Activated naive CD8-positive, alpha-beta T cell treated with anti-CD3 and anti-CD28 coated beads, Interleukin-2, amount 10 ng/mL, durations not matched to agents 7 days and 5 days (primary cell): ENCODE data around the gene RALY. TPM values are rescaled to one million over a fixed set of nuclear protein-coding genes. Genes with fewer than 3 reads are reported as not detected.

Experiments used
- ATAC-seq: fragments of 150-1000 bp; cut with Tn5 transposase; one replicate; pipeline ENCODE4 v1.10.0; 2021; ENCODE audit warnings: low read depth, moderate library complexity
- POLR2A ChIA-PET: fragments of 350-600 bp; sonication (Branson Sonifier 250); formaldehyde crosslinking; loops from one replicate; lab custom pipeline; 2021; ENCODE audit warnings: antibody characterized with exemption; lab: Charles Lee
- DNase-seq: peaks from one replicate; pipeline ENCODE4 v3.0.0; 2021
- H3K27ac Mint-ChIP-seq: one replicate; pipeline ENCODE4 v1.8.0; 2022; ENCODE audit warnings: mild to moderate bottlenecking, mixed read lengths
- H3K27me3 Mint-ChIP-seq: one replicate; pipeline ENCODE4 v1.8.0; 2022; ENCODE audit warnings: mild to moderate bottlenecking, moderate library complexity, mixed read lengths
- H3K36me3 Mint-ChIP-seq: one replicate; pipeline ENCODE4 v1.8.0; 2021; ENCODE audit warnings: mild to moderate bottlenecking, mixed read lengths
- H3K4me1 Mint-ChIP-seq: one replicate; pipeline ENCODE4 v1.8.0; 2021; ENCODE audit warnings: mixed read lengths
- H3K4me3 Mint-ChIP-seq: one replicate; pipeline ENCODE4 v1.8.0; 2022; ENCODE audit warnings: mild to moderate bottlenecking, moderate library complexity, mixed read lengths
- H3K9me3 Mint-ChIP-seq: one replicate; pipeline ENCODE4 v1.8.0; 2021; ENCODE audit warnings: mixed read lengths
- total RNA-seq, 2 experiments: library from RNA; stranded (reverse); gene quantifications; one replicate each; pipeline ENCODE4 v1.2.3, GENCODE V29; 2021

The RALY gene
- total RNA-seq = 100 to 1,000 TPM; 188 to 190 TPM

- DNase-seq (peak; percentile 95), ATAC-seq (peak; percentile 69)
- Mint-ChIP-seq H3K4me3 (peak within 1 kb of the TSS; percentile 99), H3K4me1 (peaks cover 44% of the 10 kb centered on the region), H3K27ac (peak within 1 kb of the TSS; percentile 99), H3K27me3 (no peaks in the 10 kb centered on the region), H3K36me3 (peaks cover 43% of the 10 kb centered on the region), H3K9me3 (no peaks in the 10 kb centered on the region)
- POLR2A ChIA-PET = interaction anchor here (0.5 to 3.0 kb wide), 21 partner anchors 14 to 1622 kb away, joined by 3 to 48 read pairs (median 4); partner anchors contain the start of genes CHMP4B, DYNLRB1, EIF2S2 and SPAG4
These were observed at the start of gene RALY for GRCh38 chr20:33993576-33994221. RALY (plus strand) TSS chr20:33993911; CDS start chr20:34072075, 78,164 bp downstream.

DNA sequence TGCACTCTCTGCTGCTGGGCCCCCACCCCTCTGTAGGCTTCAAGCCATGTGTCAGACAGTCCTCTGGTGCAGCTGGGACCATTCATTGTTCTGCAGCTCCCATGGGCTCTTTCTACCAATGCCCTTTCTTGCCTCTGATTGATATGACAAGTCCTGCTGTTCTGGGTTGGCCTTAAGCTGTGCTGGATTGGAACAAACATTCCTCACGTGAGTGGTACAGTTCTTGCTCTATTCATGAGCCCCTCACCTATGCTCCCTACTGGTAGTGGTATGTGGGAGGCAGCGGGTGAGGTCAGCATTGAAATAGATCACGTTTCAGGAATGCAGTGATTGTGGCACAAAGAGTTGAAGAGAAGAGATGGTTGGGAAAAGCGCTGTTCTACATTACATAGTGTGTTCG lies 48.8 kb upstream of the RALY start:
- no peak for ATAC-seq
- no peak for DNase-seq
- no peak overlapping the region for H3K27ac Mint-ChIP-seq
- no peaks in the 10 kb centered on the region for H3K4me1 Mint-ChIP-seq
- no peak overlapping the region for H3K4me3 Mint-ChIP-seq
- H3K36me3 Mint-ChIP-seq = peaks cover 1% of the 10 kb centered on the region
- H3K27me3 Mint-ChIP-seq = no peaks in the 10 kb centered on the region
- peaks cover 12% of the 10 kb centered on the region for H3K9me3 Mint-ChIP-seq
- POLR2A ChIA-PET = no interaction called here

GRCh38 chr20:33945391-33946081 lies 48.2 kb upstream of the RALY start:
- no peak for ATAC-seq
- H3K27ac Mint-ChIP-seq = no peak overlapping the region

DNA sequence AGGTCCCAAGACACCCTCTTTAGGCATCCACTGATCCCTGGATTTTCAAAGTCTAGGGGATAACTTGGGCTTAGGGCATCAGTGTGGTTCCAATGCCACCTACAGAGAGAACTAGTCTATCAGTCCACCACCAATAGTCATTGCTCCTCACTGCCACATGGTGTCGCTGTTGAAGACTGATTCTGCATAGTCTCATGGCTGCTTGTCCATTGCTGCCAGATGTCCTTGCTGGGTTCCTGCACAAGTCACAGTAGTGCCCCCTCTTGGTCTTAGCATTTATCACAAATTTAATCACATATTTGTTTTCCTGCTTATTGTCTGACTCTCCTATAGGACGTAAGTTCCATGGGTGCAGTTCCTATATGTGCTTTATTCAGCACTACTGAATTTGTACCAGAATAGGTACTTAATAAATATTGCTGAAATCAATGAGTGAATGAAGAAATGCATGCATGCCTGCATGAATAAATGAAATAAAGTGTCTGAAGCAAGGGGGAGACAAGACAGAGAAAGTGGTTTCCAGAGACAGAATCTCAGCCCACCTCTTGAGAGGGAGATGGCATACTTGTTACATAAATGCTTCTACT lies 45.9 kb upstream of the RALY start:
- H3K4me3 Mint-ChIP-seq = no peak overlapping the region
- no peak overlapping the region for H3K27ac Mint-ChIP-seq
- H3K36me3 Mint-ChIP-seq = peaks cover 3% of the 10 kb centered on the region
- H3K27me3 Mint-ChIP-seq = peaks cover 5% of the 10 kb centered on the region
- peak; percentile 63 for ATAC-seq
- POLR2A ChIA-PET = no interaction called here
- H3K9me3 Mint-ChIP-seq = peaks cover 12% of the 10 kb centered on the region
- no peak for DNase-seq
- no peaks in the 10 kb centered on the region for H3K4me1 Mint-ChIP-seq

More at GRCh38 chr20:33945391-33946081, 48.2 kb upstream of the RALY start:
- DNase-seq = no peak
- Mint-ChIP-seq H3K4me3 (no peak overlapping the region), H3K4me1 (no peaks in the 10 kb centered on the region), H3K36me3 (peaks cover 1% of the 10 kb centered on the region), H3K9me3 (peaks cover 12% of the 10 kb centered on the region), H3K27me3 (peaks cover under 1% of the 10 kb centered on the region)
- POLR2A ChIA-PET = no interaction called here

DNA sequence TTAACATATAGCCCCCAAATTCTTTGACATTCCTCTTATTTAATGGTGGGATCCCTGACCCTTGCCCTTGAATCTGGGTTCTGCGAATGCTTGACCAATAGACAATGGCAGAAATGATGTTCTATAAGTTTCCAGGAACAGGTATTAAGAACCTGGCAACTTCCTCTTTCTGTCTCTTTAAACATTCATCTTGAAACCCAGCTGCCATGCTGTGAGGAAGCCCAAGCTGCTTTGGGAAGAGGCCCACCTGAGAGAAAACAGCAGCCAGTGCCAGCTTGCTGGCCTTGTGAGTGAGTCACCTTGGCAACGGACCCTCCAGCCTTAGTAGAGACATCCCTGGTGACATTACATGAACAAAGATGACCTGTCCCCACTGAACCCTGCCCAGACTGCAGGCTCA lies 45.2 kb upstream of the RALY start:
- Mint-ChIP-seq H3K4me1 (no peaks in the 10 kb centered on the region), H3K9me3 (peaks cover 12% of the 10 kb centered on the region), H3K36me3 (peaks cover 3% of the 10 kb centered on the region), H3K4me3 (no peak overlapping the region), H3K27me3 (peaks cover 9% of the 10 kb centered on the region), H3K27ac (no peak overlapping the region)
- POLR2A ChIA-PET = no interaction called here
- ATAC-seq (no peak), DNase-seq (no peak)

DNA sequence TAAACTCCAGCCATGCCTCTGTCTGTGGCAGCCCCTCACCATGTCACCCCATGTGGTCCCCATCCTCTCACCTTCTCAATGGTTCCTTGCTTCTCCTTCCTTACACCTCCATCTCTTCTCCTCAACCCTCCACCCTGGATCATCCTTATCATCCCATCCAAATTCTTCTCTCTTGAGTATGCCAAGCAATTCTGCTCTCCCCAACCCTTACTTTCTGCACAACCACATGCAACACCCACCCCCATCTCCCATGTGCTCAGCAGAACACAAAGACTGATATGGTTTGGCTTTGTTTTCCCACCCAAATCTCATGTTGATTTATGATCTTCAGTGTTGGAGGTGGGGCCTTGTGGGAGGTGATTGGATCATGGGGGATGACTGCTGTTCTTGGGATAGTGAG lies 42.5 kb upstream of the RALY start:
- H3K4me3 Mint-ChIP-seq = no peak overlapping the region
- POLR2A ChIA-PET = interaction anchor here (0.6 kb wide), 1 partner anchor 106 kb away, joined by 3 read pairs; no protein-coding TSS in a partner anchor
- H3K27ac Mint-ChIP-seq = no peak overlapping the region

GRCh38 chr20:33954504-33954903 lies 39.2 kb upstream of the RALY start:
- H3K27me3 Mint-ChIP-seq = peaks cover 14% of the 10 kb centered on the region

More for the DNA sequence above, 42.5 kb upstream of the RALY start:
- Mint-ChIP-seq H3K27me3 (peaks cover 11% of the 10 kb centered on the region), H3K36me3 (peaks cover 3% of the 10 kb centered on the region), H3K9me3 (peaks cover 12% of the 10 kb centered on the region), H3K4me1 (no peaks in the 10 kb centered on the region)
- ATAC-seq (no peak), DNase-seq (no peak)

GRCh38 chr20:33963751-33964150 lies 30.0 kb upstream of the RALY start:
- POLR2A ChIA-PET = no interaction called here
- Mint-ChIP-seq H3K4me1 (no peaks in the 10 kb centered on the region), H3K27me3 (no peaks in the 10 kb centered on the region), H3K4me3 (no peak overlapping the region), H3K27ac (no peak overlapping the region), H3K9me3 (no peaks in the 10 kb centered on the region), H3K36me3 (no peaks in the 10 kb centered on the region)
- ATAC-seq = no peak
- DNase-seq = no peak

More at GRCh38 chr20:33954504-33954903, 39.2 kb upstream of the RALY start:
- no peaks in the 10 kb centered on the region for H3K4me1 Mint-ChIP-seq
- H3K36me3 Mint-ChIP-seq = peaks cover 2% of the 10 kb centered on the region
- no peak overlapping the region for H3K27ac Mint-ChIP-seq
- DNase-seq (no peak), ATAC-seq (no peak)
- peaks cover under 1% of the 10 kb centered on the region for H3K9me3 Mint-ChIP-seq
- no peak overlapping the region for H3K4me3 Mint-ChIP-seq
- POLR2A ChIA-PET = no interaction called here

DNA sequence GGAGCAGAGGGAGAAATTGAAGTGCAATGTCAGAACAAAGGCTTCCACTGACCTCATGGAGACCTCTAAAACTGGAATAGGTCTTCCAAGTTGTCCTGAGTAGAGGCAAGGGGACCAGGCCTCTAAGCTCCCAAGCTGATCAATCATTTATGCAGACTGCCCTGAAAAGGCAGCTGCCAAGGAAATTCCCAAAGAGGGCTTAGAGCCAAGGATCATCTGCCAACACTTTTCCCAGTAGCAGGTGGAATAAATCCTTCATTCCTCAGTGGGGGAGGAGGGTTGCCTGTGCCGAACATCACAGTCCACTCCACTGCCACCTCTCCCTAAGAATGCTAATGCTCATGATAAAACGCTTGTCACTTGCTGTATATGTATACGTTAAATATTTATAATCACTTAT lies 29.3 kb upstream of the RALY start:
- H3K27me3 Mint-ChIP-seq = no peaks in the 10 kb centered on the region
- no peak overlapping the region for H3K27ac Mint-ChIP-seq
- H3K4me1 Mint-ChIP-seq = peaks cover 3% of the 10 kb centered on the region
- DNase-seq (no peak), ATAC-seq (no peak)
- POLR2A ChIA-PET = no interaction called here
- H3K4me3 Mint-ChIP-seq = no peak overlapping the region
- no peaks in the 10 kb centered on the region for H3K36me3 Mint-ChIP-seq
- no peaks in the 10 kb centered on the region for H3K9me3 Mint-ChIP-seq

GRCh38 chr20:33967126-33967525 lies 26.6 kb upstream of the RALY start:
- Mint-ChIP-seq H3K27ac (no peak overlapping the region), H3K4me1 (peaks cover 3% of the 10 kb centered on the region), H3K9me3 (no peaks in the 10 kb centered on the region), H3K4me3 (no peak overlapping the region), H3K36me3 (no peaks in the 10 kb centered on the region), H3K27me3 (no peaks in the 10 kb centered on the region)
- ATAC-seq = no peak
- POLR2A ChIA-PET = no interaction called here
- no peak for DNase-seq

DNA sequence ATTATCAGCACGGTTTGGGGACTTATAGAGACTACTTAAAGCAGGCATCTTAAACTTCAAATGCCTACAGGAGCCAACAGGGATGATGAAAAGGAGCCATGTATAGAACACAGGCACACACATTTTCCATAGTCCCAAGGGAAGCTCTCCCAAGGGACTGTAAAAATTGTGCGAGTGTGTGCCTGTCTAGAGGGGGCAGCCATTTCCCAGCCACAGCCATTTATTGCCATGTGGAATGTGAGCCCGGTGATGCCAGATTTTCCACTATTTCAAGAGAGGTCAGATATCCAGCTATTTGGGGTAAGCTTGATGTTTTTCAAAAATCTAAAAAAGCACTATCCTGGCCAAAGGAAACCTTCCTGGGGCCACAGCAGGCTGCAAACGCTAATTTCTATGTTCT lies 24.1 kb upstream of the RALY start:
- DNase-seq (no peak), ATAC-seq (no peak)
- no peak overlapping the region for H3K27ac Mint-ChIP-seq
- no peaks in the 10 kb centered on the region for H3K9me3 Mint-ChIP-seq
- POLR2A ChIA-PET = no interaction called here
- peaks cover 3% of the 10 kb centered on the region for H3K4me1 Mint-ChIP-seq
- no peak overlapping the region for H3K4me3 Mint-ChIP-seq
- no peaks in the 10 kb centered on the region for H3K36me3 Mint-ChIP-seq
- no peaks in the 10 kb centered on the region for H3K27me3 Mint-ChIP-seq

- H3K4me3 Mint-ChIP-seq = no peak overlapping the region
- DNase-seq = no peak
- POLR2A ChIA-PET = no interaction called here
- H3K27ac Mint-ChIP-seq = no peak overlapping the region
- no peak for ATAC-seq
- peaks cover 3% of the 10 kb centered on the region for H3K4me1 Mint-ChIP-seq
- no peaks in the 10 kb centered on the region for H3K36me3 Mint-ChIP-seq
- H3K9me3 Mint-ChIP-seq = no peaks in the 10 kb centered on the region
- H3K27me3 Mint-ChIP-seq = no peaks in the 10 kb centered on the region
These were observed 23.5 kb upstream of the RALY start for GRCh38 chr20:33970229-33970628.

DNA sequence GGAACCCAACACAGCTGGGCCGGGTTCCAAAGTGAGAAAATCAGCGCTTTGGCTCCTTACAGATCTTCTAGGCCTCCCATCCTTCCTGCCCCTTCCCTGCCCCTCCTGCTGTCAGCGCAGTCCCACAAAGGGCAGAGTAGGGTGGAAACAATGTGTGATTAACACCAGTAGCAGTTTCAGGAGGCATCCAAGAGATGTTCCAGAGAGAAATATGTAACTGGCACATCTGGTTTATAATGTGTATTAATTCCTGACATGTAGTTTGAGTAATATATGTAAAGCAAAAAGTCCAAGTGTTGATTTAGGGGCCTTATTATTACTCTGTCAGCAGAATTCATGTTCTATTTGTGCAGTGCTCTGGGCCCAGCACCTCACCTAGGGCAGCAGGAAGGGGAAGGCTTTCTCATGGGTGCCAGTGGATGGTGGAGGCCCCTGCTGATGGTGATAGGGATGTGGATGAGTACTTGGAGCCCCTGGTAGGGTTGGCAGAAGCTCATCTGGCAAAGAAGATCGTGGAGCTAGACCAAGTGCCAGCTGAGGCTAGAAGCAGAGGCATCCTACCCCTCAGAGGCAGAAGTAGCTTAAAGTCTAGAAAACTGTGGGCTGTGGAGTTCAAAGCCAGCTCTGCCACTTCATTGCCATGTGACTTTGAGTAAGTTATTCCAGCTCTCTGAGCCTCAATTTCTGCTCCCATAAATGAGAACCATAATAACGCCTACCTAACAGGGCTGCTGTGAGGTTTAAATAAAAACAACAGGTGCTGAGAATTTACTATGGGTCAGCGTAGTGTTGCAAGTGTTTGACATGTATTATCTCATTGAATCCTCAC lies 22.4 kb upstream of the RALY start:
- DNase-seq (no peak), ATAC-seq (no peak)
- Mint-ChIP-seq H3K4me1 (peaks cover 3% of the 10 kb centered on the region), H3K9me3 (no peaks in the 10 kb centered on the region), H3K27me3 (no peaks in the 10 kb centered on the region), H3K4me3 (no peak overlapping the region), H3K27ac (no peak overlapping the region), H3K36me3 (no peaks in the 10 kb centered on the region)
- POLR2A ChIA-PET = interaction anchor here (1.1 kb wide), 1 partner anchor 22 kb away, joined by 3 read pairs; the partner anchor contains the start of gene RALY
